Prostate gland (tissue), 2 donors: ENCODE measurements around the gene LRRC4C.

ENCODE experiments used
- CTCF ChIP-seq, 4 experiments: fragments of 200-600 bp in 2 of 4; fragments of 450-650 bp in 2 of 4; sonication (generic) in 2 of 4; IDR thresholded peaks; 1 replicate in 3 of 4; 2 replicates in 1 of 4; pipeline ENCODE4 v1.5.1; 2016 to 2019; ENCODE audit warnings: antibody characterized with exemption in 4 of 4, mild to moderate bottlenecking in 2 of 4, moderate library complexity in 2 of 4
- POLR2A ChIP-seq: fragments of 450-650 bp; IDR thresholded peaks from one replicate; pipeline ENCODE4 v1.6.1; 2016; ENCODE audit warnings: antibody characterized with exemption, mild to moderate bottlenecking
- POLR2AphosphoS5 ChIP-seq: sonication (generic); formaldehyde crosslinking; IDR thresholded peaks from one replicate; pipeline ENCODE4 v1.6.1; 2017; ENCODE audit warnings: antibody characterized with exemption

- TF ChIP-seq CTCF (IDR thresholded peaks at IDR 0.05) (no peak), POLR2AphosphoS5 (no peak), POLR2A (no peak)
Measured at GRCh38 chr11:41389623-41390130, 69.8 kb downstream of the LRRC4C start.
